IPS DF 4.7 (cell line): ENCODE data around the gene IL22RA1.

Experiments used
- DNase-seq: peaks from one replicate; pipeline ENCODE4 v3.0.0-alpha.2; 2013; ENCODE audit warnings: low spot score; ENCODE audit errors: extremely low read depth

IL22RA1 gene

DNA sequence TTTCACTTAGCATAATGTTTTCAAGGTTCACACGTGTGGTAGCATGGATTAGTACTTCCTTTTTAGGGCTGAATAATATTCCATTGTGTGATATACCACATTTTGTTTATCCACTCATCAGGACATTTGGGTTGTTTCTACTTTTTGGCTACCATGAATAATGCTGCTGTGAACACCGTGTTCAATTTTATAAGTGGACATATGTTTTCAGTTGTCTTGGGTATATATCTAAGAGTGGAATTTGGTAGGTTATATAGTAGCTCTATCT, 3.8 kb downstream of the IL22RA1 start:
- DNase-seq: no peak

DNA sequence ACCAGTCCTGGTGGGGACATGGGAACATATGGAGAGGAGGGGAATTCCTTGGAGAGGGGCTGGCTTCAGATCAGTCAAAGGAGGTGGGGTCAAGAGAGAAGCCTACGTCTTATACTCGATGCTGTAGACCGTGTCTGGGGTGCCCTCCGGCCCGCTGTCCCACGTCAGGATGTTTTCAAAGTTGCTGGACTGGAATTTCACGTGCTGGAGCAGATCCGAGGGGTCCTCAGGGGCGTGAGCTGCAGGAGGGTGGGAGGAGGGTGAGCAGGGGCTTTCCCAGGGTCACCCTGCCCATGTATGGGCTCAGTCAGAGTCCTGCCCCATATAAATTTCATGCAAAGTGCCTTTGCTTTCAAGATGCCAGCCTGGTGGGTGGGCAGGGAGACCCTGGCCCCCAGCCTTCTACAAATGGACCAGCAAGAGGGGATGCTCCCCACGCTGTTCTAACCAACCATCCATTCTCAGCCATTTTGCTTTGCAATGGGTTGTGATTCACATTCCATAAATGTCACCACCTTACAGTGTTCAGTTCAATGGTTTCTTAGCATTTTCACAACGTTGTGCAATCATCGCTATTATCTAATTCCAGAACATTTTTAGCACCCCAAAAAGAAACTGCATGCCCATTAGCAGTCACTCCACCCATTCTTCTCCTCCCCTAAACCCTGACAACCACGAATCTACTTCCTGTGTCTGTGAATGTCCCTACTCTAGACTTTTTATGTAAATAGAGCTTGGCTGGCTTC, 4.3 kb downstream of the IL22RA1 start:
- DNase-seq: no peak

DNA sequence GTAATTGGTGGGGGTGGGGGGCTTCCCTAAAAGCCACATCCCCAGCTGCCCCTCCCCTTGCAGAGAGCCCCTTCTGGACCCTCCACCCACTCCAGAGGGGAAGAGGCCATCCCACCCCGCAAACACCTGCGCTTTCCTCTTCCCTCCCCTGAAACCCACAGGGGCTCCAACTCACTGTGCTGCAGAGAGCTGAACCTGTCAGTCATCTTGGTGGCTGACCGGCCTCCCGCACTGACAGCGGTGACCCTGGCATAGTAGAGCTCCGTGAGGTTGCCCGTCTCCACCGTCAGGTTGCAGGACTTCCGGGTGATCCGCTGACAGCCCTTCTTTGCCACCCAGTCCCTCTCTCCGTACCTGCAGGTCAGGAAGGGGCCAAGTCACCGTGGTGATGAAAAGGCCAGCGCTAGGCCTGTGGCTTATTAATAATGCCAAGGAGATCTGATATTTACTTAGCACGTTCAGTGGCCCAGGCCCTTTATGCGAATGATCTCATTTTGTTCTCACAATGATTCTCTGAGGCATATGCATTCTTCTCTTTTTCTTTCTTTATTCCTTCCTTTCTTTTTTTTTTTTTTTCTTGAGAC, 5.9 kb downstream of the IL22RA1 start:
- DNase-seq: no peak

DNA sequence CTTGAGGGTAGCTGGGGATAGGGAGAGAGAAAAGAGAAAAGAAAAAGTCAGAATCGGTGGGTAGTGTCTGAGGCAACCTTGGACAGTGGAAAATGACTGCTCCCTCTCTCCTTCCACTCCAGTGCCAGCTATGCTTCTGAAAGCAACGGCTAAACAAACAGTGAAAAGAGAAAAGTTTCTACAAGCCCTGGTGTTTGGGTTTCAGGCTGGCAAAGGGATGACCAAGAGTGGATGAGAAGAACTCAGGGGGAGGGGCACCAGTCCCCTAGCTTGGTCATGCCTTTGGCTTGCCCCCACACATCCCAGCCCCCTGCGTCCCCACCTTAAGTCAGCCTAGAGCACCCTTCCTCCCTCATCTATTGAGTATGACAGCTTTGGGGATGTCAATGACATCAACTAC, 8.6 kb downstream of the IL22RA1 start:
- no peak for DNase-seq

DNA sequence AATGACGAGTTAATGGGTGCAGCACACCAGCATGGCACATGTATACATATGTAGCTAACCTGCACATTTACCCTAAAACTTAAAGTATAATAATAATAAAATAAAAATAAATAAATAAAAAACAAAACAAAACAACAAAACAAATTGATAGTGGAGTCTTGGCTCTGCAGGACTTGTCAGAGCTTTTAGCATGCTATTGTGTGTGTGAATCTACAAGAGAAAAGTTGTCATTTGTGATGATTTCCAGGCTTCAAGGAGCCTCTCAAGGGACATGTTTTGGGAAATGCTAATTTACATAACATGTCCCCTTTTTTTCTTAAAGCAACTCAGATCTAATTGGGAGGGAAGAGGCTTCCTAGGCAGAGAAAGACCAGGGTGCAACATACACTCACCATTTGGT, 9.1 kb downstream of the IL22RA1 start:
- no peak for DNase-seq

DNA sequence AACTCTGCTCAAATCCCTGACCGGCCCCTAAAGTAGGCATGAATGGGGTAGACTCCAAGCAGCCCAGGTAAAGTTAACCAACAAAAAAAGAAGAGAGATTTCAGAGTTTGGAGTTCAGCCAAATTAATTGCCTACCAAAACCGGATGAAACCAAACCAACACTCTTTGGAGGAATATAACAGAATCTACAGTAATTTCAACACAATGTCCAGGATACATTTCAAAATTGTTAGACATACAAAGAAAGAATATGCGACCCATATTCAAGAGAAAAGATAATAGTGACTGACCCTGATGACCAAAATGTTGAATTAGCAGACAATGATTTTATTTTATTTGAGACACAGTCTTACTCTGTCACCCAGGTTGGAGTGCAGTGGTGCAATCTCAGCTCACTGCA, 12.6 kb downstream of the IL22RA1 start:
- no peak for DNase-seq

DNA sequence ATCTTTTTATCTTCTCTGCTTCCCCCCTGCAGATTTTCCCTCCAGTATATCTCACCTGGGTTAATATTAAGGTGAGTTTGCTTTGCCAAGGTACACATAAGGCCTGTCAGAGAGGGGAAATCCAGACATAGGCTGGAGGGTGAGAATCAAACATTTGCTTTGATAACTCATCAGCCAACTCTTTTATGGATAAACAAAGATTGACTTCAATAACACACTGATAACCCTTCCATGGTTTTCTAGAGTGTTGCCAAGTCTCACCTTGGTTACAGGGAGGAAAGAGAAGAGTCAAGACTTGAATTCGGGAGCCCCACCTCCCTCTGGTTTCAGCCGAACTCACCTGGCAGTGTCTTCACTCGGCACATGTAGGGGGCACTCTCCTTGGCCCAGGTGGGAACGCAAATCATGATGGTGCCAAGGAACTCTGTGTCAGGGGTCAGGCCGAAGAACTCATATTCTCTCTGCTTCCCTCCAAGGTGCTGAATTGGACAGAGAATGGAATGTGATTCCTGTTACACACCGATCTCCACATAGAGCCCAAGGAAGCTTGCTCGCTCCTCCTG, 15.1 kb downstream of the IL22RA1 start:
- no peak for DNase-seq

DNA sequence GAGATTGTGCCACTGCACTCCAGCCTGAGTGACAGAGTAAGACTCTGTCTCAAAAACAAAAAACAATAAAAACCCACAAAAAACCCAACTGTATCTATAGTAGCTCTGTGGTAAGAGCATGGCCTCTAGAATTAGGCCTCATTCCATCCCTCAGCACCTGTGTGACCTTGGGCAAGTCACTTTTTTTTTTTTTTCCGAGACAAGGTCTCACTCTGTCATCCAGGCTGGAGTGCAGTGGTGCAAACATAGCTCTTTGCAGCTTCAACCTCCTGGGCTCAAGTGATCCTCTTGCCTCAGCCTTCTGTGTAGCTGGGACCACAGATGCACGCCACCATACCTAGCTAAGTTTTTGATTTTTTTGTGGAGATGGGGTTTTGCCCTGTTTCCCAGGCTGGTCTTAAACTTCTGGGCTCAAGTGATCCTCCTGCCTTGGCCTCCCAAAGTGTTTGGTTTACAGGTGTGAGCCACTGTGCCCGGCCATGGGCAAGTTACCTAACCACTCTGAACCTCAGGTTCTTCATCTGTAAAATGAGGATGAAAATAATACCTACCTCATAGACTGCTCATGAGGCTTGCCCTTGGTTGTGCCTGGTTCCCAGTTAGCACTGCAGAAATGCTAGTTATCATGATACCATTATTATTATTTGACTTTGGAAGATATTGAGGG, 15.7 kb downstream of the IL22RA1 start:
- no peak for DNase-seq

DNA sequence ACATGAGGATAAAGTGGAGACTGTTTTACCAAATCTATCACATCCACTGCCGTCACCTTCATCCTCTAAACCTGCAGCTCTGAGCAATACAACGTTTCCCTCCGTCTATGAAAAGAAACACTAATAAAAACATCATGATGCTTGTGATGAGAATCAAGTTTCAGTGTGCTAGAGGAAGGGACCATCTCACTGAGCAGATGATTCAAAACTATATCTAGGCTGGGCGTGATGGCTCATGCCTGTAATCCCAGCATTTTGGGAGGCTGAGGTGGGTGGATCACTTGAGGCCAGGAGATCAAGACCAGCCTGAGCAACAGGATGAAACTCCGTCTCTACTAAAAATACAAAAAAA, 16.3 kb downstream of the IL22RA1 start:
- no peak for DNase-seq

DNA sequence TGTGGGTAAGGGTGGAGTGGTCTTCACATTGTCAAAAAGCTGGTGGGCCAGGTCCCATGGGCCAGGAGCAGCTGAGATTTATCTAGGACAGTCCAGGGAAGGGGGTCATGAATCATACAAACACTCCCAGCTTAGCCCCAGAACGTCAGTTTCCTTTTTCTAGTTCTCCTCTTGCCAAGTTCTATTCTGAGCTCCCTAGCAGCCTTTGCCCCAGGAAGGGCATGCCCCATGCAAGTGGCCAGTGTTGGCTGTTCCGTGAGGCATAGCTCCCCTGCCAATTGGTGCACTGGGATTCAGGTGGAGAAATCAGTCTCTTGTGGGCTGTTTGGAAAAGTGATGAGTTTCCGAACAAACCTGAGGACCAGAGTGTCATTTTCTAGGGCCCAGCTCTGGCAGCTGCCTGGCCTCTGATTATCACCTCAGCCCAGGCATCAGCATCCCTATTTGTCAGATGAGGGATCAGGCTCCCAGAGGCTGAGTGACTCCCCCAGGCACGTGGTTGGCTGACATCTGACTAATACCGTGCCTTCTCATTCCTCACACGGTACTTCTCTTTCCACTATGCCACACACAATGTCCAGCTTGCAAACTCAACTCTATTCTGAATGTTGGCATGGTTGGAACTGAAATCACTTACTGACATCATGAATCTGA, 16.8 kb downstream of the IL22RA1 start:
- no peak for DNase-seq

DNA sequence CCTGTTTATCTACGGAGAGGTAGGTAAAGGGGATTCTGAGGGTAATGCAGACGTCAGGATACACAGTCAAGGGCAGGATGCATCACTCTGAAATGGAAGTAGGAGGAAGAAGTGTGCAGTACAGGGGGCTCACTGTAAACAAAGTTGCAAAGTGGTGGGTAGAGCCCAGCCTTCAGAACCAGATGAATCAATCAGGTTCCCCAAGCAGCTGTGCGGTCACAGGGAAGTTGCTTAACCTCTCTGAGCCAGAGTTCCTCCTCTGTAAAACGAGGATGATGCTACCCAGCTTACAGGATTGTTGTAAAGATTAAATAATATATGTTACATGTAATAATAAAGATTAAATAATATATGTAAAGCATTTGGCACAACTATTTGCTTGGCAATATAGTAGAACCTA, 17.5 kb downstream of the IL22RA1 start:
- no peak for DNase-seq

DNA sequence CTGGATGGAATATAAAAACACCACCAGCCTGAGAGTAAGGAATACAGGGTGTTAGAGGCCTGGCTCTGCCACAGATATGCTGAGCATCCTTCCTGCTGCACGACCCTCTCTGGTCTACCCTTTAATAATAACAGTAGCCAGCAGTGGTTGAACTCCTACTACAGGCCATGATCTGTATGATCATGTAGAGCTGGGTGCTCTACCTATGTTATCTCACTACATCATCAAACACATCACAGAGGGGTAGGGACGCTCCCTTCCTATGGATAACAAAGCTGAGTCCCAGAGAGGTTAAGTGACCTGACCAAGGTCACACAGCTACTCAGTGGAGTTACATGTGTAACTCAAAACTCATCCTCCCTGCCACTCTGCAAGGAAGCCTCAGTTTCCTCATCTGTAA, 18.0 kb downstream of the IL22RA1 start:
- DNase-seq: no peak

DNA sequence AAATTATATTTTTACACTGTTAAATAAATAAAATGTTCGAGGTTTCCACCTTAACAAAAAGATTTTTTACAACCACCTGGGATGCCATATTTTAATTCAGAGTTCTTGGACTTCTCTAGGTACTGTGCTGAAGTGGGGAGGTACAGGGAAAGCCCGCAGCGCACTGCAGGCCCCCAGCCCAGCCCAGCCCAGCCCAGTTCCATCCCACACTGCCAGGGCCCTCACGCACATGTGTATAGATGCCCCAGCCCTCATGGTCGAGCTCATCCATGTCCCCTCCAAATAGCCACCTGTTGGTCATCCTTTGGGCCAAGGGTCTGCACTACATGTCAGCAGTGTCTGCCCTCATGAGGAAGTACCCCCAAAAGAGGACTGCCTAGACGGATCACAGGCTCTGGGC, 19.3 kb downstream of the IL22RA1 start:
- DNase-seq: no peak

DNA sequence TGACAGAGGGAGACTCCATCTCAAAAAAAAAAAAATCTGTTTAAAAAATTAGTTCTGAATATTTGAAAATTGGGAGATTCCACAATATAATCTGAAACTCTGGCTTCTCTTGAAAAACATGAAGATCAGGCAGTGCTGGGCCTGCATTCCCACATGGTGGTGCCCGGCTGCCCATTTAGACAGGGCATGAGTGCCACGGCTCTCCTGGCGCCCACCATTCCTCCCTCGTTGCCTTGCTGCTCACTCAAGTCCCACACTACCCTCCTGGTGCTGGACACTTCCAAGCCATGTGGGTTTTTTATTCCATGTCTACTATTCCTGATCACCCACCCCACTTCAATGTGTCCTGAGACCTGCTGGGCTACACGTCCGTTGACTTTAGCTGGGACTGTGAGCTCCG, 20.2 kb downstream of the IL22RA1 start:
- DNase-seq: no peak

DNA sequence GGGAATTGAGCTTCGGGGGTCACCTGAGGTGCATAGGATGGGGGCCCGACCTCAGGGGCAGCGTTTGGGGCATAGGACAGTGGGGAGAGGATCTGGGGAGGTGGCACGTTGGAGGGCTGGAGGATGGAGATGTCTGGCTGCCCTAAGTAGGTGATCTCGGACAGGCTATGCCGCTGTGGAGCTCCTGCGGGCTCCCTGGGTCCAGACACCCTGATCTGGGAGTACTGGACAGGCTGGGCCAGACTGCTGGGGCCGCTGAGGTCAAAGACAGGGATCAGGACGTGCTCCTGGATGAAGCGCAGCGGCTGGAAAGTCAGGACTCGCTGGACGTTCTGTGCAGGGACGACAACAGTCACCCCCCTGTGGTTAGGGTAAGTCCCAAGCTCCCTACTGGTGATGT, 21.5 kb downstream of the IL22RA1 start:
- DNase-seq: no peak

DNA sequence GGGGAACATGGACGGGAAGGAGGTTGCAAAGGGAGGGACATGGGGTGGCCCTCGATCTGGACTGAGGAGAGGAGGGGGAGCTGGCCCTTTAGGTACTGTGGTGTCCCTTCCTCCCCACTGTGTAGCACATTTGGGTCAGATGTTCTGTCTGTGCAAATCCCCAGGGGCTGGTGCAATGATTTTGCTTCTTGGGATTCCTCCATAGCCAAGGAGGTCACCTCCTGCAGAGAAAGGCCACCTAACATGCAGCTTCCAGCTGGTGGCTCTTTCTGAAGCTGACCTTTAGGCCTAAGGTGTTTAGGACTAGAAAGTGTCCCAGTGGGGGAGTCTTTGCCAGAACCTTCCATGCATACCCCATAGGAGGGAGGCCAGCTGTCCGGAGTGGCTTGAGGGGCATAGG, 22.0 kb downstream of the IL22RA1 start:
- DNase-seq: no peak

DNA sequence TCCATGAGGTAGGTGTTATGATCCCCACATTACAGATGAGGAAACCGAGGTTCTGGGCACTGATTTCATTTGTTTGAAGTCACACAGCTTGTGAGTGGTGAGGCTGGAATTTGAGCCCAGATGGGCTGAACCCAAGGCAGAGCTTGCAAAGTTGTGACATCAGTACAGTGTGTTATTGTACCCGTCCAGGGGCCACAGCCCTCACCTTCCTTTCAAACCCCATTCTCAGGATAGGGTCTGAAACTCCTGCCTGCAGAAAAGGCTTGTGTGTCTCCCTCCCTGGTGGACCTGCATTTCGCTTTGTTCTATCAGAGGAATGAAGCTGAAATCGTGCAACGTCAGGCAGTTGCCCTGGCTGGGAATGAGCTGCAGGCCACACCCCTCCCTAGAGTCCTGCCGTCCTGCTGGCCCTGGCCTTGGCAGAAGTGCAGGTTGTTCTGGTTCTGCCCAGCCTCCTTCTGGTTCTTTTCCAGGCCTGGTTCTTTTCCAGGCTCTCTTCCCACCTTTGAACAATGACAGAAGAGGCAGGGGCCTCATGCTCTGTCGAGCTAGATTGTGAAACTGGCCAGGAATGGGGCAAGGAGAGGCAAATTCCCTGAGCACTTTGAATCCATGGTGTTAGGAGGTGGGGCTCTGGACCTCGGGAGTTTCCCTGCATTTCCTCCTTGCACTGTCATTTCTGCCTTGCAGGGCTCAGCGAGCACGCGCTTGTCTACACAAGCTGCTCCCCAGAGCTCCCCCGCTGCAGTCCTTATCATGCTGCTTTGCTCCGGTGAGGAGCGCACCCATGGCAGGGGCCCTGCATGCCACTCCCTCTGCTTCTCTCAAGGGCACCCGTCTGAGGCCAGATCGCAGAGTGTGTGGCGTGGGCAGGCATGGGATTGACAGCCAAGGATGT, 22.8 kb downstream of the IL22RA1 start:
- DNase-seq: no peak

DNA sequence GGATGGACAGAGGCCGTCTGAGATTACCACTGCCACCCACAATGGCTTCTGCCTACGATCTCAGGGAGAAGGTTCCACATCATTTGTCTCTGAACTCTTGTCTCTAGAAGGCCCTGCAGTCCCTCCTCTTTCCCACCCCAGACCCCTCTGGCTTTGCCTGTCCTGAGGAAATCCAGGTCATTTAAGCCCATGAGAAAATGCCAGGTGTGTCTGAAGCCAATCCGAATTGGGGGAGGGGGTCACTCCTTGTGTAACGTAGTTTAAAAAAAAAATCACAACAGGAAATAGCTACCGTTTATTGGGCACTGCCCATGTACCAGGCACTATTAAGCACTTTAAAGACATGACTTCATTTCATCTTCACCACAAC, 23.5 kb downstream of the IL22RA1 start:
- no peak for DNase-seq

DNA sequence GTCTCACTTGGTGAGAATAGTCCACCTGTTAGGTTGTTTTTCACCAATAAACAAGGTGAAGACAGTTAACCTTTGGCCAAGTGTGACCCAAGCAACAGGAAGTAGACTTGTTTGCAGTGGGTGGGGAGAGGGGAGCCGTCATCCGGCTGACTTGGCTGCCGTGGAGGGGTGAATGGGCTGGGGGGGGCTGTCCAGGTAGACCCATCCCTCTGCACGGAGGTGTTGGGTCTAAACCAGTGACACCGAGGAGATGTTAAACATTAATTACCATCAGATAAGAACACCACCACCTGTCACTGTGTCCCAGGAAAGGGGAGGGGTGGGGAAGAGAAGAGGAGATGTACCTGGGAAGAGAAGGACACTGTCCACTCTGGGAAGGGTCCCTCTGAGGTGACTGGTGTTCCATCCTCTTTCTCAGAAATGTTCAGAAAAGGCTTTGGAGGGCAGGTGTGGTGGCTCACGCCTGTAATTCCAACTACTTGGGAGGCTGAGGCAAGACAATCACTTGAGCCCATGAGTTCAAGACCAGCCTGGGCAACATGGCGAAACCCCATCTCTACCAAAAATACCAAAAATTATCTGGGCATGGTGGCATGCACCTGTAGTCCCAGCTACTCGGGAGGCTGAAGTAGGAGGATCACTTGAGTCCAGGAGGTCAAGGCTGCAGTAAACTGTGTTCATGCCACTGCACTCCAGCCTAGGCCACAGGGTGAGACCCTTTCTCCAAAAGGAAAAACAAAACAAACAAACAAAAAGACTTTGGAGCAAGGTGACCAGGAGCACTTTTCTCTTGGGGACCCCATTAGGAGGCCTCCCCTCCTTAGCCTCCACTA, 24.3 kb downstream of the IL22RA1 start:
- no peak for DNase-seq

DNA sequence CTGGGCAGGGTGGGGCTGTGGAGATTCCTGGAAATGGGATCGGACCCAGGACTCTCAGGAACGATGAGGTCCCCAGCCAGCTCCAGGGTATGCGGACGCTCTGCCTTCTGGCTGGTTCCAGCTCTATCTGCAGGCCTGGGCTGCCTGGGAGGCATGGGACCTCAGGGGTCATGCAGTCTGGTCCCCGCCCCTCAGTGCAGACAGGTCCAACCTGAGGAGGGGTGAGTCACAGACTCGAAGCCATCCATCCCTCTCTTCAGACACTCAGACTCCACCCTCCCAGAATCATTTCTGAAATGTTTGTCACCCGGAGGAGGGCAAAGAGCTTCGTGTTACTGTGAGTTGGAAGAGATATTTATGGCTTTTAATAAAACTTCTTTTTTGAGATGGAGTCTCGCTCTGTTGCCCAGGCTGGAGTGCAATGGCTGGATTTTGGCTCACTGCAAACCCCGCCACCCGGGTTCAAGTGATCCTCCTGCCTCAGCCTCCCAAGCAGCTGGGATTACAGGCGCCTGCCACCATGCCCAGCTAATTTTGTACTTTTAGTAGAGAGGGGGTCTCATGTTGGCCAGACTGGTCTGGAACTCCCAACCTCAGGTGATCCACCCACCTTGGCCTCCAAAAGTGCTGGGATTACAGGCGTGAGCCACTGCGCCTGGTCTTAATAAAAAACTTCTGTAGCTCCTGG, 25.1 kb downstream of the IL22RA1 start:
- no peak for DNase-seq
